GM18499 (cell line): Measurements from ENCODE around the gene CDH13.

ENCODE experiments used
- ATAC-seq: cut with Tn5 transposase; IDR thresholded peaks from one replicate; pipeline ENCODE4 v1.9.1; 2021; ENCODE audit warnings: moderate number of reproducible peaks; ENCODE audit not compliant: insufficient read depth, unreplicated experiment

Gene CDH13

GRCh38 chr16:83010776-83011720, 384.3 kb downstream of the CDH13 start:
- no peak for ATAC-seq

DNA sequence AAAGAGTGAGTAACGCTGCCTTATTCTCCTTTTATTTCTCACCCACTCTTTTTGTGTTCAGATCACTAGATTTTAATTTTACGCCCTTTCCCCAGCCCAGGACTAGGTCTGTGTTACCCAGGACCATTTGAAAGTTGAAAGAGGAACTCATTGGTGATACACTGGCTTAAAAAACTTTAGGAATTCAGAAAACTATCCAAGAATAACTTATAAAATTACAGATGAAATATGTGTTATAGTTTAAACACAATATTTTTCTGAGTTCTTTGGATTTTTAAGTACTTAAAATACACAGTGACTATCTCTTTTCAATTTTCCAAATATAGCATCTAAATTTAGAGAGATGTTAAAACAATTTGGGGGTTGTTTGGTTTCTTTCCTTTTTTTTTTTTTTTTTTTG, 385.2 kb downstream of the CDH13 start:
- ATAC-seq: no peak

DNA sequence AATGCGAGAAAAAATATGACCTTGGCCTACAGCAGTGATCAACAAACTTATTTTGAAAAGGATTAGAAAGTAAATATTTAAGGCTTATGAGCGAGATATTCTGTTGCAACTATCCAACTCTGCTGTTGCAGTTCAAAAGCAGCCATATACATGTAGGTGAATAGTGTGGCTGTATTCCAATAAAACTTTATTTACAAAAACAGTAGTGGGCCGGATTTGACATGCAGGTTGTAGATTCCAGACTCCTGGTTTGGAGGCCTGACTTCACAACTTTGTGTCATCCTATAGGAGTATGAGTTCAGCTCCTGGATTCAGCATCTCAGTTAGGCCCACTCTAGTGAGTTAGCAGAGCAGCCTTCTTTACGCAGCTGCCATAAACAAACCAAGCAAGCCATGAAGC, 386.3 kb downstream of the CDH13 start:
- no peak for ATAC-seq

DNA sequence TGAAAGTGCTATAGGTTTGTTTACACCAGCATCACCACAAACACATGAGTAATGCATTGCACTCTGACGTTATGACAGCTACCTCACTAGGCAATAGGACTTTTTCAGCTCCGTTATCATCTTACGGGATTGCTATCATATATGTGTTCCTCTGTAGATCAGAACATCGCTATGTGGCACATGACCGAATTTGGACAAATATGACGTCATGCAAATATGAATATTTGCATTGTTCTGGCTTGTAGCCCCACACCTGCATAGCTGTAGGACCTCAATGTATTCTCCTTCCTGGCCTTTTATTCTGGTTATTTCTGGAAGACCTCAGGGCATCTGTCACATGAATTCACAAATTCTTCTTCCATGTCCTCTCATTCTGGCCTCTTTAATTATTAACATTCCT, 393.2 kb downstream of the CDH13 start:
- no peak for ATAC-seq

DNA sequence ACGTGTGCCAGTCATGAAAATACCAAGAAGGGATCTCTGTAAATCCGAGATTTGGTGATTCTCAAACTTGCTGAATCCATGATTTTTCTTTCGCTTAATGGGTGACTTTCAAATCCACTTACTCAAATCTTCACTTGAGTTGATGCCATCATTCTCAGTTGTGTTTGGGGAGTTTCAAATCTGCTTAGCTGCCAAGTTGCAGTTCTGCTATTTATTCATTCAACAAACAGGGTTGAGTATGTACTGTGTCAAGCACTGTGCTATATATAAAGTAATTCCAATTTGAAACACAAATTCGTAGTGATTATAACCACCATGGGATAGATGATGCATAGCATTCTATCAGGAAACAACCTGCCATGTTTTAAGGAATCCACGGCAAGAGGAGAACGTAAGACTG, 394.3 kb downstream of the CDH13 start:
- ATAC-seq: no peak

GRCh38 chr16:83021746-83022145, 395.0 kb downstream of the CDH13 start:
- ATAC-seq: no peak

DNA sequence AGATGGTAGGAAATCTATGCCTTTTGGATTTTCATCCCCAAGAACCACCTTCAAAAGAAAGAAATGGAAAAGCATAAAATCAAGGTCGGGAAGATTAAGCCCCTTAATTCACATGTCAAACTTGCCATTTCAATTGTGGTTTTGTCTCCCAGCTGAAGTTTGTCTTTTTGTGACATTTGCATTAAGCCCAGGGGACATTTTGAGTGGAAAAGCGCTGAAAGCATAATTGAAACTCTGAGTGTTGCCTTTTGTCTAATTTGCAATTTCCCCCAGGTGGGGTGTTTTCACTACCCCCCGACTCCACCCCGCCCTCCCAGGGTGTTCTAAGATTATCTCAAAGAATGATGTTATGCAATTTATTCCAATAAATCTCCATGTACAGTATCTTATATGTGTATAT, 396.2 kb downstream of the CDH13 start:
- ATAC-seq: no peak

DNA sequence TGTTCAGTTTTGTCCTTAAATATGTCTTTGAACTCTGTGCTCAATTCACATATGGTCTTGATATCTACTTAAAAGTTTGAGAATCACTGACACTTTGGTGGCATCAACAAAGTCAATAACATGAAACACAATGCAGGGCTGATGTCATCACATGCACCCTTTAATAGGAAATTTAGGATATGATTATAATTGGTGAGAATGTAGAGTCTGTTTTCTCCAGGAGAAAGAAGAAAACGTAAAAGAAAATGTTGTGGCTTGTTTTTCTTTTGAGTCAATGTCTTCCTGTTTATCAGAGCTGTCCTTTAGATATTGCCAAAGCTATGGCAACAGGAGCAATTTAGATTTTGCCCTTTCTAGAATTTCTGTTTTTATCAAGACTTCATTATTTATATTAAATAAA, 396.9 kb downstream of the CDH13 start:
- ATAC-seq: no peak

DNA sequence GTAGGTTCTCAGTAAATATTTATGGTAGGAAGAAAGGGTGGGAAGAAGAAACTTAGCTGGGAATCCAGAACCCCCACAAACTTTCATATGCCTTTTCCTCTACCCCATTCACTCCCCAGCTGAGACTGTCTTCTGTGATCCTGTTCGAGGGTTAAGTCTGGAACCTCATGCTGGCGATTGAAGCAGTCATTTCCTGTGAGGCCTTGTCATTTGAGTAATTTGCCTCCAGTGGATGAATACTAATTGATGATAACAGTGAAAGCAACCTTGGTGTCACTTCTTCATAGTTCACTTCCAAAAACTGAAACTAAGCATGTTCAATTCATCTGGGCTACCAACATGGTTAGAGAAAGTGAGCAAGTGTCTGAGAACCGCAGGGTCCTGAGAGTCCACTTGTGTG, 401.2 kb downstream of the CDH13 start:
- ATAC-seq: no peak

DNA sequence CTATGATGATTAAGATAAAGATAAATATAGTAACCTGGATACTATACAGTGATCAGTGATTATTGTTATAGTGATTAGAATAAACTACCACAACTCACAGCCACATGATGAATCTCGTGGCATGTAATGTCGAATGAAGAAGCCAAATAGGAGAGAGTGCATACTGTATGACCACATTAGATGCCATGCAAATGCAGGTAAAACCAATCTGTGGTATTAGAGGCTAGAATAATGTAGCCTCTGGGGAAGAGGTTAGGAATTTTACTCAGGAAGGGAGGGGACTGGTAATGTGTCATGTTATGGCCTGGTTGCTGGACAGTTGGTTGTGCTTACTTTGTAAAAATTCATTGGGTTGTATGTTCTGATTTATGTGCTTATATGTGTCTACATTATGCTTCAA, 402.7 kb downstream of the CDH13 start:
- ATAC-seq: no peak

- ATAC-seq: no peak
These were observed 404.8 kb downstream of the CDH13 start for GRCh38 chr16:83031524-83031923.

- ATAC-seq: no peak
These were observed 410.3 kb downstream of the CDH13 start for GRCh38 chr16:83037102-83037501.

GRCh38 chr16:83037884-83038283, 411.1 kb downstream of the CDH13 start:
- ATAC-seq: no peak

- ATAC-seq: no peak
These were observed 413.4 kb downstream of the CDH13 start for GRCh38 chr16:83040174-83040573.

GRCh38 chr16:83044589-83044988, 417.8 kb downstream of the CDH13 start:
- no peak for ATAC-seq

- ATAC-seq: no peak
These were observed 419.0 kb downstream of the CDH13 start for GRCh38 chr16:83045790-83046189.

DNA sequence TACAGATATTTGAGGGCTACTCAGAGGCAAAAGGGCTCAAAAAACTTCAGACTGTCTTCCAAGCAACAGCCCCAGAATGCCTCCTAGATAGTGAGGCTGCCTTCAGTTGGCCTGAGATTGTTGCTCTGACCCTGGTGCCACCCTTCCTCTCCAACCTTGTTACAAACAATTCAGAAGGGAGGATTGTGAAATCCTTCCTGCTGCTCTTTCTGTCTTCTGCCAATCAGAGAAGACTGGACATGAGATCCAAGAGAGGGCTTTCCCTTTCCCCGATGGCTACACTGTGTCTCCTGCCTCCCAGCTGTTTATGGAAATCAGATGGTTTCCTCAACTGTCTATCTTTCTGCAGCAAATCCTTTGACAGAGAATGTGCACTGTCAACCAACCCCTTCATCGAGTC, 419.9 kb downstream of the CDH13 start:
- no peak for ATAC-seq

GRCh38 chr16:83051451-83051850, 424.7 kb downstream of the CDH13 start:
- ATAC-seq: no peak

- ATAC-seq: no peak
These were observed 427.5 kb downstream of the CDH13 start for GRCh38 chr16:83054283-83054682.

DNA sequence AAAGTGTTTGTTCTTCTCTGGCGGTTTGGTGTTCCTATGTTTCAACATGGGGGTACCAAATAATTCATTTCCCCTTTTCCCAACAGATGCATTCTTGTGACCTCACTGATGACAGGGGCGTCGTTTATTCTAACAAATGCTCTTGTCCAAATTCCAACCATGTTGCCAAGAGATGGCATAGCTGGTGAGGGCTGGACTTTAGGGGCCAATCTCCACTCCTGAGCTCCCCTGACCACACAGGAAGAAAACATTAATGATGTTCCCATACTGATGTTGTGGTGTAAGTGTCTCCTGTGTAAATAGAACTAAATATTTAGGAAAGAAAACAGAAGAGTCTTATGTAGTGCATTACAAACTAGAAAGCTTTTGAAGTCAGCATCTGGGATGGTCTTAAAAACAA, 431.6 kb downstream of the CDH13 start:
- no peak for ATAC-seq

- ATAC-seq: no peak
These were observed 432.5 kb downstream of the CDH13 start for GRCh38 chr16:83059237-83059636.

GRCh38 chr16:83066011-83066410, 439.2 kb downstream of the CDH13 start:
- ATAC-seq: no peak
